Breast epithelium (tissue), 3 donors: Measurements from ENCODE around the gene HNRNPUL2.

Experiments used
- POLR2A ChIP-seq: fragments of 450-650 bp; IDR thresholded peaks from one replicate; pipeline ENCODE4 v1.6.1; 2016; ENCODE audit warnings: antibody characterized with exemption, mild to moderate bottlenecking, moderate library complexity
- TF ChIP-seq, protein P1 (sequence below), 3 donors: fragments of 450-650 bp; IDR thresholded peaks; one replicate each; pipeline ENCODE4 v1.5.1; 2016 to 2017; ENCODE audit warnings: antibody characterized with exemption in 3 of 3, mild to moderate bottlenecking in 3 of 3, moderate library complexity in 3 of 3

DNA sequence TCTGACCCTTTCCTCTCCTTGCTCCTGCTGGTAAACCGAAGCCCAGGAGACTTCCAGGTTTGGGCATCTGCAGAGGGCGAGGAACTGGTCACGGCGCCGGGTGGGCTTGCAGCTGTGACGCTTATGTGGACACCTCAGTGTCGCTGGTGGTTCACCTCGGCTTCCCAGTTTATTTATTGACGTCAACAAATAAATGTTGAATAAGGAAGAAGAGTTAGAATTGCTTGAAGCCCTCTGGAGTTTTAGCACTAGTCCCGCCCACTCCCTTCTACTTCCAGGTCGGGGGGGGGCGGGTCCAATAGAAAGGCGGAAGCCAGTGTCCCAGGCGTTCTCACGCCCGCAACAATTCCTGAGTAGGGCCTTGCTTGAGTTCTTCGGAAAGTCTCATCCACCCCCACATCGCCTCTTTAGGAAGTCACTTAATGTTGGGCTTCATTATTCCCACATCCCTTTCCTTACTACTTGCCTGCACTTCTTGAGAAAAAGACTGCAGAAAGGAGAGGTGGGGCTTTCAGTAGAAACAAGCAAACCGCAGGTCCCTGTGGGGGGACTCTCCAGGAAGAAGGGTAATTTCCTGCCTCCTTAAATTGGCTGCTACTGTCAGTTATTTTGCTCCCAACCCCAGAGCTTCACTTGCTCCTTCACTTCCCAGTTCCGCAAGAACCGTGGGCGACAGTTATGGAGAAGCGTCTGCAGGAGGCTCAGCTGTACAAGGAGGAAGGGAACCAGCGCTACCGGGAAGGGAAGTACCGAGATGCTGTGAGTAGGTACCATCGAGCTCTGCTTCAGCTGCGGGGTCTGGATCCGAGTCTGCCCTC lies 1.1 kb upstream of the HNRNPUL2 start, which contains the start of gene TTC9C:
- TF ChIP-seq, protein P1, sequence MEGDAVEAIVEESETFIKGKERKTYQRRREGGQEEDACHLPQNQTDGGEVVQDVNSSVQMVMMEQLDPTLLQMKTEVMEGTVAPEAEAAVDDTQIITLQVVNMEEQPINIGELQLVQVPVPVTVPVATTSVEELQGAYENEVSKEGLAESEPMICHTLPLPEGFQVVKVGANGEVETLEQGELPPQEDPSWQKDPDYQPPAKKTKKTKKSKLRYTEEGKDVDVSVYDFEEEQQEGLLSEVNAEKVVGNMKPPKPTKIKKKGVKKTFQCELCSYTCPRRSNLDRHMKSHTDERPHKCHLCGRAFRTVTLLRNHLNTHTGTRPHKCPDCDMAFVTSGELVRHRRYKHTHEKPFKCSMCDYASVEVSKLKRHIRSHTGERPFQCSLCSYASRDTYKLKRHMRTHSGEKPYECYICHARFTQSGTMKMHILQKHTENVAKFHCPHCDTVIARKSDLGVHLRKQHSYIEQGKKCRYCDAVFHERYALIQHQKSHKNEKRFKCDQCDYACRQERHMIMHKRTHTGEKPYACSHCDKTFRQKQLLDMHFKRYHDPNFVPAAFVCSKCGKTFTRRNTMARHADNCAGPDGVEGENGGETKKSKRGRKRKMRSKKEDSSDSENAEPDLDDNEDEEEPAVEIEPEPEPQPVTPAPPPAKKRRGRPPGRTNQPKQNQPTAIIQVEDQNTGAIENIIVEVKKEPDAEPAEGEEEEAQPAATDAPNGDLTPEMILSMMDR (IDR thresholded peaks at IDR 0.05): no peak
- TF ChIP-seq POLR2A: peak; percentile 91
